Astrocyte of the cerebellum (primary cell): ENCODE measurements around the gene PON3.

Source experiments
- DNase-seq: peaks from one replicate; pipeline ENCODE4 v3.0.0-alpha.2; 2011; ENCODE audit warnings: low read depth
- H3K4me3 ChIP-seq: 2 replicates; pipeline ENCODE4 v1.5.1; 2011; ENCODE audit warnings: mild to moderate bottlenecking, low read depth, low read length, moderate library complexity
- in situ Hi-C: cut with HindIII; loops from 2 replicates; pipeline ENCODE4 v1.10.0; 2017; ENCODE audit warnings: low sequenced_read_pairs
- TF ChIP-seq, protein P1 (sequence below): IDR thresholded peaks from 2 replicates; pipeline ENCODE4 v1.5.1; 2012; ENCODE audit warnings: low read length, low read depth, moderate library complexity, mild to moderate bottlenecking; ENCODE audit errors: missing control alignments

The PON3 gene

DNA sequence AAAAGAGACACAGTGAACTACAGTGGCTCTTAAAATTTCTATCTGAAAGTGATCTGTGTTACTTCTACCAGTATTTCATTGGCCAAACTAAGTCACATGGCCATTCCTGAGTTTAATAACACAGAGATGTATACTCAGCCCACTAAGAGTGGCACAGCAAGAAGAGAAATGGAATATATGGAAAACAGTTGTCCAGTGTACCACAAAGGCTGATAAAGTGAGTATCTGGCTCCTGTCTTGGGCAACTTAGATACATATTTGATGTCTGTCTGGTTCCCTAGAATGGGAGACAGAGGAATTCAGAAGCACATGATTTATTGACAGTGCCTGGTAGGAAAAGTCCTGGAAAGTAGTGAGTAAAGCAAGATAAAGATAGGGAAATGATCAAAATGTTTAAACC lies 61.7 kb downstream of the PON3 start:
- DNase-seq: no peak
- in situ Hi-C loops: no loop called here
- TF ChIP-seq, protein P1, sequence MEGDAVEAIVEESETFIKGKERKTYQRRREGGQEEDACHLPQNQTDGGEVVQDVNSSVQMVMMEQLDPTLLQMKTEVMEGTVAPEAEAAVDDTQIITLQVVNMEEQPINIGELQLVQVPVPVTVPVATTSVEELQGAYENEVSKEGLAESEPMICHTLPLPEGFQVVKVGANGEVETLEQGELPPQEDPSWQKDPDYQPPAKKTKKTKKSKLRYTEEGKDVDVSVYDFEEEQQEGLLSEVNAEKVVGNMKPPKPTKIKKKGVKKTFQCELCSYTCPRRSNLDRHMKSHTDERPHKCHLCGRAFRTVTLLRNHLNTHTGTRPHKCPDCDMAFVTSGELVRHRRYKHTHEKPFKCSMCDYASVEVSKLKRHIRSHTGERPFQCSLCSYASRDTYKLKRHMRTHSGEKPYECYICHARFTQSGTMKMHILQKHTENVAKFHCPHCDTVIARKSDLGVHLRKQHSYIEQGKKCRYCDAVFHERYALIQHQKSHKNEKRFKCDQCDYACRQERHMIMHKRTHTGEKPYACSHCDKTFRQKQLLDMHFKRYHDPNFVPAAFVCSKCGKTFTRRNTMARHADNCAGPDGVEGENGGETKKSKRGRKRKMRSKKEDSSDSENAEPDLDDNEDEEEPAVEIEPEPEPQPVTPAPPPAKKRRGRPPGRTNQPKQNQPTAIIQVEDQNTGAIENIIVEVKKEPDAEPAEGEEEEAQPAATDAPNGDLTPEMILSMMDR: no peak

DNA sequence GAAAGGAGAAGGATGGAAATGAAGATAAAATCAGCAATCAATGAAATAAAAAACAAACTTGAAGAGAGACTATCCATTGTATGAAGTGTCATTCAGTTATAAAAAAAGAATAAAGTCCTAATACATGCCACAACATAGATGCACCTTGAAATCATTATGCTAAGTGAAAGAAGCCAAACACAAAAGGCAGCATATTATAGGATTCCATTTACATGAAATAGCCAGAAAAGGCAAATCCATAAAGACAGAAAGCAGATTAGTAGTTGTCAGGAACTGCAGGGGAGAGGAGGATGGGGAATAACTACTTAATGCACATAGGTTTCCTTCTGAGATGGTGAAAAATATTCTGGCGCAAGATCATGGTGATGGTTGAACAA lies 65.2 kb downstream of the PON3 start:
- H3K4me3 ChIP-seq: no peak overlapping the region
- in situ Hi-C loops: no loop called here
- TF ChIP-seq, protein P1: no peak
- no peak for DNase-seq

More for the DNA sequence above, 61.7 kb downstream of the PON3 start:
- no peak overlapping the region for H3K4me3 ChIP-seq

- TF ChIP-seq, protein P1: no peak
- H3K4me3 ChIP-seq: no peak overlapping the region
- DNase-seq: no peak
- in situ Hi-C loops: no loop called here
Observed at GRCh38 chr7:95330204-95330960, 65.8 kb downstream of the PON3 start.

DNA sequence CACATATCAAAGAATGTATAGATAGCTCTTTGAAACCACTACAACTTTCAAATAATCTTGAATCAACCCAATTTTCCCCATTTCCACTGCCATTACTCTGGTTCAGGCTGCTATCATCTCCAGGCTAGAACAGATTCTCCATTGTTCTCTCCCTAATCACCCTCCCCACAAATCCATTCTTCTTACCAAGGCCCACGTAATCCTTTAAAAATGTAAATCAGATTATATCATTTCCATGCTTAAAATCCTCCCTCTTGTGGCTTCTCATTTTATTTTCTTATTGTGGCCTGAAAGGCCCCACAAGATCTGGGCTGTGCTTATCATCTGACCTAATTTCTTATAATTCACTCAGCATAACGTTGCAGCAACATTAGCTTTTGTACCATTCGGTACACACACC lies 68.8 kb downstream of the PON3 start:
- no peak overlapping the region for H3K4me3 ChIP-seq
- no peak for DNase-seq
- TF ChIP-seq, protein P1: no peak
- in situ Hi-C loops: no loop called here

GRCh38 chr7:95324431-95324830 lies 71.7 kb downstream of the PON3 start, which contains the start of gene PON1:
TSS of gene PON1 (minus strand) at chr7:95324532. CDS start at chr7:95324475, 57 bp downstream.
- TF ChIP-seq, protein P1: no peak
- no peak within 1 kb of the TSS for H3K4me3 ChIP-seq
- no peak for DNase-seq
- in situ Hi-C loops: no loop called here

DNA sequence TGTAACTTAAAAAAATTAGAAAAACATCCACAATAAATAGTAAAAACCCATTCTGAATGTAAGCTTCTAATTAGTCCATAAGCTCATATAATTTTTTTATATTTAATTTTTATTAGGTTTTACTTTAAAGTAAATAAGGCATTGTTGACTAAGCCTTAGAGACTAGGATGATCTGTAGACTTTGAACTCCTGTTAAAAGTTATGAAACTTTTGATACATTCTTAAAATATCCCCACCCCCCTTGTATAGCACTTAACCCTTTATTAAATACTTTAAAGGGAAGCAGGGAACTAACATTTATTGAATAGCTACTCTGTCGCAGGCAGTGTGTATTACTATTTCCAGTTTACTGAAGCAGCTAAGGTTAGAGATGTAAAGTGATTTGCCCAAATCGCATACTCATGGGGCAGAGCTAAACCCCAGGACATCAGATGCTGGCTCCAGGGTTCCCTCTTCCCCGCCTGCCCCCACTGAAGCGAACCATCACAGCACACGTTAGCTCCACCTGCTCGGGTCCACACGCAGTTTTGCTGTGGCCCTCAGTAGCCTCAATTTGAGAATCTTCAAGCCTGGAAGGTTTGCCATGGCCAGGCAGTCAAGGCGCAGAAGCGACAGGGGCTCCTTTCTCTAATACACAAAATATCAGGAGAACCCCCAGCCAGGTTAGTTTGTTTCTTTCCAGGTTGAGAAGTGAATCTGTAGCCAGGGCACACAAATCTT lies 72.6 kb downstream of the PON3 start:
- in situ Hi-C loops: no loop called here
- H3K4me3 ChIP-seq: no peak overlapping the region
- TF ChIP-seq, protein P1: no peak
- DNase-seq: no peak
